NOMO-1 treated with DMSO at 0.1 percent for 48 hours (cell line): ENCODE measurements around the gene UNK.
"Not testable (repeated sequence)": the region's sequence is repeated elsewhere in the genome, so short reads cannot be mapped to it uniquely, and the experiment has no call there.

ENCODE experiments used
- DNase-seq: peaks from one replicate; lab custom pipeline; 2025; ENCODE audit not compliant: unreplicated experiment; lab: John Stamatoyannopoulos, UW

Gene UNK

DNA sequence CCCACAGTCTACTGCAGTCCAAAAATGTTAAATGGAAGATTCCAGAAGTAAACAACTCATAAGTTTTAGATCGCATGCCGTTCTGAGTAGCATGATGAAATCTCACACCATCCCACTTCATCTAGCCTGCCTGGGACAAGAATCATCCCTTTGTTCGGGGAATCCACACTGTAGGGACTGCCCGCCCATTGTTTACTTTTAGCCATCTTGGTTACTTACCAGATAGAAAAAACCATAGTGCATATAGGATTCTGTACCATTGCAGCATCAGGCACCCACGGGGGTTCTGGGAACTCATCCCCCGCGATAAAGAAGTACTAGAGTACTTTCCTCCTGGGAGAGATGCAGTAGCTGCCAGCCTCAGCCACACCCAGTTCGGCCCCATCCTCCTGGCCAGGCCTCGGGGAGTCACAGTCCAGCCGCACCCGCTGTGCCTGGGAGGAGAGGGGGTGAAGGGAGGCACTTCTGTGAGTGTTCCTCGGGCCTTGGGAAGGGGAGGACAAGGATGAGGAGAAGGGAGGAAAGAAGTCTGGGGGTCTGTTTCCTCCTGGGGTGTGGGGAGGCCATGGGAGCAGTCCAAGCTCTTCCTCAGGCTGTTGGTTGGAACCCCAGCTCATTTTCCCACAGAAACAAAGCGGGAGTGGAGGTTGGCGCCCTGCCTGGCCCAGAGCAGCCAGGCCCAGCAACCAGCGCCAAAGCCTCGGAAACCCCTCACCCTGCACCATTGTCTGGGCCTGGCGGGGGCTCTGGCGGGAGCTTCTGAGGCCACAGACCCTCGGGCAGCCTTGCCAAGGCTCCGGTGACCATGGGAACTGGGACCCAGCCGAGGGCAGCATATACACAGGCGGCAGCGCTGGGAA lies 84.9 kb downstream of the UNK start:
- no peak for DNase-seq

DNA sequence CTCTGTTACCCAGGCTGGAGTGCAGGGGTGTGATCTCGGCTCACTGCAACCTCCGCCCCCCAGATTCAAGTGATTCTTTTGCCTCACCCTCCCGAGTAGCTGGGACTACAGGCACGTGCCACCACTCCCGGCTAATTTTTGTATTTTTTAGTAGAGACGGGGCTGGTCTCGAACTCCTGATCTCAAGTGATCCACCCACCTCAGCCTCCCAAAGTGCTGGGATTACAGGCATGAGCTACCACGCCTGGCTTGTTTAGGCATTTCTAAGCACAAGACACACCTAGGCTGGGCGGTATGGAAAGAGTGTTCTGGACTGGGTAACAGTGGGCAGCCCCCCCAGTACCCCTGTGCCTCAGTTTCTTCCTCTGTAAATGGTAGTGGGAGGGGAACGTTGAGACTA lies 85.6 kb downstream of the UNK start:
- not testable (repeated sequence) for DNase-seq

DNA sequence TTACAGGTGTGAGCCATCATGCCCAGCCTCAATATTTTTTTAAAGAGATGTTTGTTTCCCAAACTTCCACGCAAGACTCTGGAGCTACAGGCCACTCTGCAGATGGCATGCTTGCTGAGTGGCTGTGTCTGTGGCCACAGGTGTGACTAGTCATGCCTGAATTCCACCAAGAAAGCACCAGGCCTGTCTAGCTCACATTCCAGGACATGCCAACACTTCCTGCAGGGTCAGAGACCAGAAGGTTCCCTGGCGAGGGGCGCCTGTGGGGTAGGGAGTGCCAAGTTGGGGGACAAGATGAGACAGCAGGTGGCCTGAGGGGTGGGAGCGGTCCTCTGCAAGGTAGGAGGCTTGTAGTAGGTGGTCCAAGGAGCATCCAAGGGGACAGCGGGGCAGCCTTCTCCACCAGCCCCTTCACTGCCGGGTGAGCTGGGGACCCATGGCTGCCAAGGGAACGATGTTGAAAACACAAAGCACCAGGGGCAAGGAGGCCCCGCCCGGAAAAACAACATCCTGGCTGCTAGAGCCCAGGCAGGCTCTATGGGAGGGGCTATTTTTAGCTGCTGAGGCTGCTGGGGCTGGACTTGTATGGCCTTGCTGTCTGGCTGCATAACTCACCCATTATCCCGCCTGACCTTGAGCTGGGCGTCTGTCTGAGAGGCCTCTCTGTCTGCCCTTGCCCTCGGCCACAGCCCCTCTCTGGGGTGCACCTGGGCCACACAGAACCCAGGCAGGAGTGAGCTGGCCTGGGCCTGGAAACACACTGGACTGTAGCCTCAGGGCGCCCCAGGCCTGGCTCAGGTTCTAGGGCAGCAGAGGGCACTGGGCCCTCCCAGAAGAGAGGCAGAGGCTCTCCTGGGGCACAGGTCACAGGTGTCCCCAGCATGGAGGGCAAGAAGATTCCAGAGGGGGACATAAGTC lies 88.1 kb downstream of the UNK start:
- DNase-seq, result no peak

DNA sequence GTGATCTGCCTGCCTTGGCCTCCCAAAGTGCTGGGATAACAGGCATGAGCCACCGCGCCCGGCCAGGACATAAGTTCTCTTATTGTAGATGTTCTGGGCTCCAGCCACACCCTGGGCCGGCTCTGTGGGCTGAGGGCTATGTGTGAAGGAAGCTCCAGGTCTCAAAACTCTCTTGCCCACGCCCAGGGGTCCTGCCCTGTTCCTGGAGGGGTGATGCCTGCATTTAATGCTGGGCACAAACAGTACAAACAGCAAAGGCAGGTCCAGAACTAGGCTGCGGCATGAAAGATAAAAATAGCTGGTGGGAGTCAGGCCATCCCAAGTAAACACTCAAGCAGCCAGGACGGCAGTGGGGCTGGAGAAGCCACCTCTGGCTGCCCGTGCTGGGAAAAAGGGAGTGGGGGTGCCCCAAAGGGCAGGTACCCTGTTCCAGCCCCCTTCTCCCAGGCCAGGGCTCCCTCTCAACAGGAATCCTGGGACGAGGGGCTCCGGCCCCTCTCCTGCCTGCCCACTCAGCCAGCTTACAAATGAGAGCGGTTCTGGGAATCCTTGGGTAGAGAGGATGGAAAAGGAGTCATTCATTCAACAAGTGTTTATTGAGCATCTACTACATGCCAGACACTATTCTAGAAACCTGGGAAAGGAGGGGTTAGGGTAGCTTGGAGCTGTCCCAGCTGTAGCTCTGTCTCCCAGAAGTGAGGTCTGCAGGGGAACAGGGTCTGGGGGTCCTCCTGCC lies 89.1 kb downstream of the UNK start:
- no peak for DNase-seq

DNA sequence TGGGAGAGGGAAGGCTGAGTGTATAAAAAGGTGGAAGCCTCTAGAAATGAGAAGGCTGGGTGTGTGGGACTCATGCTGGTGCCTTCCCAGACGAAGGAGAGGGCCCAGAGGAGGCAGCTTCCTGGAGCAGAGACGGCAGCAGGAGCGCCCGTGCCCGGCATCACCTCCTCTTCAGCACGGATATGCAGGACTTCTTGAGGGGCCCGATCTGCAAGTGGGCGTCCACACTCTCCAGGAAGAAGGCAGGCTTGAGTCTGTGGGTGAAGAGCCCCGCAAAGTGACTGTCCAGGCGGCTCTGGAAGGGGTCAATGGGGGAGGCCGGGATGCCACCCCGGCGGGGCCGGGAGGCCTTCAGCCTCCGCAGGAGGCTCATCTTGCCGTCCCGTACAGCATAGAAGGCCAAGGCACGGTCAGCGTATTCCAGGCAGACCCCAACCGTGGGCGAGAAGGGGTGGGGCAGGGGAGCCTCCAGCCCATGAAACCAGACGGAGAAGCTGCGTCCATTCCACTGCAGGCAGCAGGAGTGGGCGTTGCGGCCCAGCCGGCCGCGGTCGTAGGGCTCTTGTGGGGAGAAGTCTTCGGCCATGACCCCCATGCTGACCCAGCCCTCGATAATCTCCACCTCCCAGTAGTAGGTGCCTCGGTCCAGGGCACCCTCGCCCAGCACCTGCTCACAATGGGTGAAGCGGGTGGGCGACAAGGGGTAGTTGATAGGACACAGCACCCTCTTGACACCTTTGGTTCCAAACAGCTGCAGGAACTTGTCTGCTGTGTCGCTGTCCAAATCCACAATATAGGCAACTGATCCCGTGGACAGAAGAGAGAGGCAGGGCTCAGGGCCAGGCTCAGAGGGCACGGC lies 89.9 kb downstream of the UNK start:
- no peak for DNase-seq
